Psoas muscle (tissue), 8 donors: ENCODE measurements around the gene EPN3. TPM values are rescaled to one million over a fixed set of nuclear protein-coding genes. Genes with fewer than 3 reads are reported as not detected.

Experiments
- ATAC-seq, 4 donors: fragments of 200-7000 bp; cut with Tn5 transposase; one replicate each; pipeline ENCODE4 v1.9.1; 2020; ENCODE audit warnings: moderate library complexity in 3 of 4, mild to moderate bottlenecking in 2 of 4
- DNase-seq, 2 donors: peaks; one replicate each; pipeline ENCODE4 v3.0.0-alpha.2; 2020
- H3K27ac ChIP-seq: fragments of 200-600 bp; one replicate; pipeline ENCODE4 v1.8.0; 2022
- H3K27me3 ChIP-seq, 3 donors: fragments of 200-600 bp in 1 of 3; one replicate each; pipeline versions ENCODE4 v1.6.1 to v1.8.0; 2013 to 2022; ENCODE audit warnings: low read length in 2 of 3, mild to moderate bottlenecking in 2 of 3, moderate library complexity in 1 of 3; ENCODE audit not compliant: insufficient read depth in 3 of 3
- H3K36me3 ChIP-seq, 2 donors: fragments of 200-600 bp in 1 of 2; one replicate each; pipeline versions ENCODE4 v1.6.1 to v1.8.0; 2013 to 2022; ENCODE audit warnings: low read depth in 1 of 2, mild to moderate bottlenecking in 1 of 2, moderate library complexity in 1 of 2; ENCODE audit not compliant: insufficient read depth in 1 of 2
- H3K4me1 ChIP-seq: fragments of 200-600 bp; one replicate; pipeline ENCODE4 v1.8.0; 2022
- H3K4me3 ChIP-seq: fragments of 200-600 bp; one replicate; pipeline ENCODE4 v1.8.0; 2022; ENCODE audit warnings: mild to moderate bottlenecking
- H3K9me3 ChIP-seq: fragments of 200-600 bp; one replicate; pipeline ENCODE4 v1.8.0; 2022
- WGBS, 3 donors: extraction: QIAGEN DNeasy Blood & Tissue Kit; methylation state at CpG; one replicate each; pipeline versions ENCODE4 v1.1.6 to v1.1.7; 2013; 5-methylcytosine and 5-hydroxymethylcytosine counted together
- intact Hi-C, 2 donors: fragments of 100-400 bp; cut with DNase I; formaldehyde crosslinking; loops; one replicate each; pipeline versions ENCODE4 v1.11.0 to v1.14.2; 2022
- polyA plus RNA-seq, 3 donors: library from polyadenylated mRNA; stranded (reverse); fragments of 200-250 nt; gene quantifications; one replicate each; pipeline ENCODE4 v1.2.3, GENCODE V29; 2013
- total RNA-seq, 4 donors: library from RNA; stranded (reverse); fragmentation: NEBNext Ultra II Directional in 2 of 4; extraction: Animal tissue kit (Norgen Biotek cat#: 25700) in 2 of 4; gene quantifications; one replicate each; pipeline versions ENCODE4 v1.2.1 to v1.2.4, GENCODE V29; 2021 to 2023
- TF ChIP-seq, protein P1 (sequence below): fragments of 200-600 bp; IDR thresholded peaks from one replicate; pipeline ENCODE4 v1.8.0; 2022; ENCODE audit warnings: antibody characterized with exemption
- donor health status: healthy with polysubstance abuse.
- donor health status: DM: no; HTN: no; CAD: no; lungs with moderate emphysema.
- donor health status: Bipolar disorder and iron deficiency.
- donor health status: healthy.
- donor health status: DM: yes; HTN: yes; CAD: no.
- donor health status: DM: no; HTN: no; CAD: no.
- donor health status: DM: no; HTN: no; CAD: no.
- donor health status: DM: yes; HTN: yes; CAD: no.

The EPN3 gene
- total and polyA plus RNA-seq, 7 donors, result 0.03 to 0.15 (median 0.12) TPM; not detected in 4

GRCh38 chr17:50558091-50558490 lies 25.6 kb downstream of the EPN3 start:
- TF ChIP-seq, protein P1, sequence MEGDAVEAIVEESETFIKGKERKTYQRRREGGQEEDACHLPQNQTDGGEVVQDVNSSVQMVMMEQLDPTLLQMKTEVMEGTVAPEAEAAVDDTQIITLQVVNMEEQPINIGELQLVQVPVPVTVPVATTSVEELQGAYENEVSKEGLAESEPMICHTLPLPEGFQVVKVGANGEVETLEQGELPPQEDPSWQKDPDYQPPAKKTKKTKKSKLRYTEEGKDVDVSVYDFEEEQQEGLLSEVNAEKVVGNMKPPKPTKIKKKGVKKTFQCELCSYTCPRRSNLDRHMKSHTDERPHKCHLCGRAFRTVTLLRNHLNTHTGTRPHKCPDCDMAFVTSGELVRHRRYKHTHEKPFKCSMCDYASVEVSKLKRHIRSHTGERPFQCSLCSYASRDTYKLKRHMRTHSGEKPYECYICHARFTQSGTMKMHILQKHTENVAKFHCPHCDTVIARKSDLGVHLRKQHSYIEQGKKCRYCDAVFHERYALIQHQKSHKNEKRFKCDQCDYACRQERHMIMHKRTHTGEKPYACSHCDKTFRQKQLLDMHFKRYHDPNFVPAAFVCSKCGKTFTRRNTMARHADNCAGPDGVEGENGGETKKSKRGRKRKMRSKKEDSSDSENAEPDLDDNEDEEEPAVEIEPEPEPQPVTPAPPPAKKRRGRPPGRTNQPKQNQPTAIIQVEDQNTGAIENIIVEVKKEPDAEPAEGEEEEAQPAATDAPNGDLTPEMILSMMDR, result no peak
- WGBS, 3 donors, result 56 to 65% (median 59%) methylated on average over 4 of the region's 4 CpGs
- DNase-seq (no peak), ATAC-seq (no peak)
- Histone ChIP-seq H3K4me3 (no peak overlapping the region), H3K4me1 (peaks cover 19% of the 10 kb centered on the region), H3K27me3 (peaks cover 0 to 61% (median 23%) of the 10 kb centered on the region in 3 donors), H3K36me3 (peaks cover 0 to 8% of the 10 kb centered on the region in 2 donors), H3K9me3 (no peaks in the 10 kb centered on the region), H3K27ac (no peak overlapping the region)
- intact Hi-C loops, result no loop called here

GRCh38 chr17:50558581-50558940 lies 26.0 kb downstream of the EPN3 start:
- H3K27me3 ChIP-seq, result peaks cover 0 to 66% (median 25%) of the 10 kb centered on the region in 3 donors
- no peak for ATAC-seq
- H3K9me3 ChIP-seq, result no peaks in the 10 kb centered on the region
- peaks cover 0 to 8% of the 10 kb centered on the region in 2 donors for H3K36me3 ChIP-seq
- H3K27ac ChIP-seq, result no peak overlapping the region
- WGBS, 3 donors, result 44 to 51% (median 47%) methylated on average over 18 of the region's 18 CpGs
- intact Hi-C loops, result no loop called here
- H3K4me1 ChIP-seq, result peaks cover 19% of the 10 kb centered on the region
- no peak for DNase-seq
- TF ChIP-seq, protein P1, result no peak
- H3K4me3 ChIP-seq, result no peak overlapping the region

- H3K36me3 ChIP-seq, result peaks cover 0 to 8% of the 10 kb centered on the region in 2 donors
- H3K27me3 ChIP-seq, result peaks cover 0 to 69% (median 26%) of the 10 kb centered on the region in 3 donors
- peak overlapping the region; percentile 64 for H3K4me3 ChIP-seq
- H3K4me1 ChIP-seq, result peaks cover 19% of the 10 kb centered on the region
- ATAC-seq, result no peak
- no peak overlapping the region for H3K27ac ChIP-seq
- no peak for DNase-seq
- TF ChIP-seq, protein P1, result no peak
- WGBS, 3 donors, result 11 to 17% (median 13%) methylated on average over 55 of the region's 55 CpGs
- H3K9me3 ChIP-seq, result no peaks in the 10 kb centered on the region
- intact Hi-C loops, result no loop called here
Observed at GRCh38 chr17:50558941-50559614, 26.5 kb downstream of the EPN3 start.

GRCh38 chr17:50559674-50560184 lies 27.2 kb downstream of the EPN3 start:
- intact Hi-C loops, result no loop called here
- no peaks in the 10 kb centered on the region for H3K9me3 ChIP-seq
- peak; percentile 32 to 63 (median 38) for ATAC-seq
- peak overlapping the region; percentile 64 for H3K4me3 ChIP-seq
- 1 to 5% (median 4%) methylated on average over 26 to 27 of the region's 27 CpGs for WGBS, 3 donors
- peak in 1 of 2 donors; percentile 53 for DNase-seq
- TF ChIP-seq, protein P1, result no peak
- peaks cover 19% of the 10 kb centered on the region for H3K4me1 ChIP-seq
- H3K27ac ChIP-seq, result no peak overlapping the region
- peaks cover 0 to 8% of the 10 kb centered on the region in 2 donors for H3K36me3 ChIP-seq
- H3K27me3 ChIP-seq, result peaks cover 0 to 69% (median 28%) of the 10 kb centered on the region in 3 donors
